ENCODE data around the gene AGXT. TPM values are rescaled to one million over a fixed set of nuclear protein-coding genes. Genes with fewer than 3 reads are reported as not detected.

Gene AGXT
- total RNA-seq, 2 experiments from 2014 or later = not detected

DNA sequence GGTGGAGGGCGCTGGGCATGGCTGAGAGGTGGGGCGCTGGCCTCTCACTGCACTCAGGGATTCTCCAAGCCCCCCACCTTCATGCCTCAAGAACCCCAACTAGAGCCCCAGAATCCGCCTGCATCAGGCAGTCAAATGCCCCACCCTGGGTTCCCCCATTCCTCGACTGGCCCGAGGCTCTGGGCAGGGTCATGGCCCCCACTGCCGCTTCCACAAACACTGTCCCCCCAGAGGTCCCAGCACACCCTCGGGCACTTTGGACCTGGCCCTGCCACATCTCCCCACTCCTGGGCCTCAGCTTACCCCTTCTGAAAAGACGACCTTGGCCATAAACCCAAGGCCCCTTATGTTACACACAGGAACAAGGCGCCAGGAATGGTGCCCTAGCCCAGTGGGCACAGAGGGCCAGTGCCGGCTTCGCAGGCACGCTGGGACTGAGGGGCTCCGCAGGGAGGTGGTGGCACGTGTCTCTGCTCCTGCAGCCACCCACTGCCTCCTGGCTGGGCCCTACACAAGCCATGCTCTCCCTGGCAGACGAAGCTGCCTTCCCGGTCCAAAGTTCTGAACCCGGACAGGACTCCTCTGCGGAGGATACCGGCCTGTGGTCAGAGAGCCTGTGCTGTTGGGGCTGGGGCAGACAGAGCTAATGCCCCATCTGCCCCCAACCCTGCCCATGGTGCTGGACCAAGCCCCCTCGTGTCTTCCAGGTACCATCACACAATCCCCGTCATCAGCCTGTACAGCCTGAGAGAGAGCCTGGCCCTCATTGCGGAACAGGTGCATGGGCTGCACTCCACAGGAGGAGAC lies 6.8 kb downstream of the AGXT start:
- Mint-ChIP-seq H3K27ac (no peak overlapping the region), H3K4me3 (no peak overlapping the region), H3K36me3 (ENCODE audit: low read depth) (no peaks in the 10 kb centered on the region), H3K4me1 (ENCODE audit: low read depth) (no peaks in the 10 kb centered on the region), H3K9me3 (no peaks in the 10 kb centered on the region), H3K27me3 (ENCODE audit: low read depth) (no peaks in the 10 kb centered on the region)
- CTCF ChIA-PET = no interaction called here
- no peak for DNase-seq
- intact Hi-C loops (cut with micrococcal nuclease) = no loop called here

DNA sequence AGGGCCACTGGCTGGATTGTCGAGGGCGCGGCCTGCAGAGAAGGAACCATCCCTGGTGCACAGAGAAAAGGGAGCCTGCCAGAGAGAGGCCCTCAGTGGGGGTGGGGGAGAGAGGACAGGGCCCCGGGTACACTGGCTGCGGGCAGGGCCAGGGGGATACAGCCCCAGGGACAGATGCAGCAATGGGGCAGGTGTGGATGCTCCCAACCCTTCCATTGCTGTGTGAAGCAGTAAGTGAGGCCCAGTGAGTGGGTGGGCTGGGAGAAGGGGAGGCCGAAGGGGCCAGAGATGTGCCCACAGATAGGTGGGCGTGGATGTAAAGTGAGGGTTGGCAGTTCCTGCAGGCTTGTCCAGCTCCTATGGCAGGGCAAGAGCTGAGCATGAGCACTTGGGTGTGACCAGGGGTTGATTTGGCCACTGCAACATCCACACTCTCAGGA lies 7.4 kb downstream of the AGXT start:
- no peaks in the 10 kb centered on the region for H3K9me3 Mint-ChIP-seq
- intact Hi-C loops (cut with micrococcal nuclease) = no loop called here
- H3K4me1 Mint-ChIP-seq (ENCODE audit: low read depth) = no peaks in the 10 kb centered on the region
- H3K4me3 Mint-ChIP-seq = no peak overlapping the region
- DNase-seq = no peak
- no peak overlapping the region for H3K27ac Mint-ChIP-seq
- no peaks in the 10 kb centered on the region for H3K36me3 Mint-ChIP-seq (ENCODE audit: low read depth)
- CTCF ChIA-PET = interaction anchor here (1.5 kb wide), 1 partner anchor 39 kb away, joined by 5 read pairs; no protein-coding TSS in a partner anchor
- no peaks in the 10 kb centered on the region for H3K27me3 Mint-ChIP-seq (ENCODE audit: low read depth)

DNA sequence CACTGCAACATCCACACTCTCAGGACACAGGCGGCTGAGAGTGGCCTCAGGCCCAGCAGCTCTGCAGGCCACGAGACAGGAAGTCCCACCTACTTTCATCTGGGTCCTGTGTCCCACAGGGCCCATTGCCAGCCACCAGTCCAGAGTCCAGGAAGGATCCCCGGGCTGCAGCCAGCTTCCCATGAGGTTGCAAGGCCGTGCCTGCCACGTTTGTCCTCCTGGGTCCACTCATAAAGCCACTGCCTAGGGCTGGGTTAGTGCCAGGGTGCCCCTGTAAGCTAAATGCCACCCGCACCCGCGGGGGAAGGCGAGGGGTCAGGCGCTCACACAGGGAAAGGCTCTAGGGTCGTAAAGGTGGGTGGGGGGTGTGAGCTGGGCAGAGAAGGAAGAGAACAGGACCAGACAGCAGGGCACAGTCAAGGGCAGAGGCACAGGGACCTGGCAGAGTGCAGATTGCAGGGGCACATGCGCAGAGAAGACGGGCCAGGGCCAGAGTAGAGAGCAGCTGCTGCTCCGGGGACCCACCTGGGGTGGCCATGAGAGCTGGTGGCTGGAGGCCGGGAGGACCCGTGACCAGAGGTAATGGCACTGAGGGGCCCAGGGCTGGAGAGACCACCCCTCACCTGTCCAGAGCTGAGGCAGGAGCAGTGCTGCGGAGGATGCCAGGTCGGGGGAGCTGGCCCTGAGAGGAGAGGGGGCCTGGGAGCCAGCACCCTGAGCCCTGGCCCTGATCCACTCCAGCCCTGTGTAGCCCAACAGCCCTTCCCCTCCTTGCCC lies 8.0 kb downstream of the AGXT start:
- Mint-ChIP-seq H3K4me1 (ENCODE audit: low read depth) (no peaks in the 10 kb centered on the region), H3K27ac (no peak overlapping the region), H3K4me3 (no peak overlapping the region), H3K9me3 (no peaks in the 10 kb centered on the region), H3K36me3 (ENCODE audit: low read depth) (no peaks in the 10 kb centered on the region), H3K27me3 (ENCODE audit: low read depth) (no peaks in the 10 kb centered on the region)
- CTCF ChIA-PET = interaction anchor here (1.5 kb wide), 1 partner anchor 38 kb away, joined by 5 read pairs; no protein-coding TSS in a partner anchor
- intact Hi-C loops (cut with micrococcal nuclease) = no loop called here
- no peak for DNase-seq

DNA sequence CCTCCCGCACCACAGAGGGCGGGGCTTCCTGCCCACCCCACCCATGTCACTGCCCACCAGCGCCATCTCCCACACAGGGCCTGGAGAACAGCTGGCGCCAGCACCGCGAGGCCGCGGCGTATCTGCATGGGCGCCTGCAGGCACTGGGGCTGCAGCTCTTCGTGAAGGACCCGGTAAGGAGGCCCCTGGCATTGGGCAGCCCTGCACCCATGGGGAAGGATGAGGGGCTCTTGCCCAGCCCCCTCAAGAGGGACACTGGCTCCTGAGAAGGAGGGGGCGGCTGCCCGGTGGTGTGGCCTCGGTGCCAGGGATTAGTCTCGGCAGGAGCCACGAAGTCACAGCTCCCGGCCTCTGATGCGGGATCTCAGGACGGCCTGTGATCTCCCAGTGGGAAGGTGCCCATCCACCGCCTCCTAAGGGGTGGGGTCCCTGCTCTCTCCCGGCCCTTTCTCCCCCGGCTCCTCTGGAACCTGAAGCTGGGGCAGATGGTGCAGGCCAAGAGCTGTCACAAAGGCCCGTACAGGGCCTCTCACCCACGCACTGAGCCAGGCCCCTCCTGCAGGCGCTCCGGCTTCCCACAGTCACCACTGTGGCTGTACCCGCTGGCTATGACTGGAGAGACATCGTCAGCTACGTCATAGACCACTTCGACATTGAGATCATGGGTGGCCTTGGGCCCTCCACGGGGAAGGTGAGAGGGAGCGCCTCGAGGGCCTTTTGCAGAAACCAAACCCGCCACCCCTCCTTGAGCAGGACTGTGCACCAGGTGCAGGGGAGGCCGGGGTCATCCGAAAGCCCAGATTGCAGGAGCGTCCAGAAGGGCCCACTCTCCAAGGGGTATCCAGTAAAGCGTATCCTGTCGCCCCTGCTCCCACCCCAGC lies 9.1 kb downstream of the AGXT start:
- H3K4me3 Mint-ChIP-seq = no peak overlapping the region
- CTCF ChIA-PET = interaction anchor here (1.5 kb wide), 1 partner anchor 37 kb away, joined by 5 read pairs; no protein-coding TSS in a partner anchor
- no peak for DNase-seq
- H3K9me3 Mint-ChIP-seq = no peaks in the 10 kb centered on the region
- no peak overlapping the region for H3K27ac Mint-ChIP-seq
- no peaks in the 10 kb centered on the region for H3K36me3 Mint-ChIP-seq (ENCODE audit: low read depth)
- intact Hi-C loops (cut with micrococcal nuclease) = no loop called here
- H3K27me3 Mint-ChIP-seq (ENCODE audit: low read depth) = no peaks in the 10 kb centered on the region
- H3K4me1 Mint-ChIP-seq (ENCODE audit: low read depth) = no peaks in the 10 kb centered on the region

DNA sequence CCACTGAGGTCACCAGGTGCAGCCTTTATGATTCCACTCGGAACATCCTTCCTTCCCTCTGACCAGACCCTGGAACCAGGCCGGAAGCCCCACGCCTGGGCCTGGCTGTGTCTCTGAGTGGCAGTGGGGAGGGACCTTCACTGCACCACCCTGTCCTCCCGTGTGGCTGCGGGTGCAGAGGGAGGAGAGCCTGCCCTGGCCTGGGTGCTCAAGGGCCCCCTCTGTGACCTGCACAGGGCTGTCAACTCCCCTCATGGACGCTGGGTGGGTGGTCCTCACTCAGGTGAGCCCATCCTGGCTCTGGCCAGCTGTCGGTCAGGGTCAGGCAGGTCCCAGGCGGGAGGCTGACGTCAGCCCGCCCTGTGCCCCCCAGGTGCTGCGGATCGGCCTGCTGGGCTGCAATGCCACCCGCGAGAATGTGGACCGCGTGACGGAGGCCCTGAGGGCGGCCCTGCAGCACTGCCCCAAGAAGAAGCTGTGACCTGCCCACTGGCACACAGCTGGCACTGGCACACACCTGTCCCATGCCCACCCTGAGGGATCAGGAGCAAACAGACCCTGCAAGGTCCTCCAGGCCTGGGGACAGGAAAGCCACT lies 9.8 kb downstream of the AGXT start:
- CTCF ChIA-PET = no interaction called here
- H3K27ac Mint-ChIP-seq = no peak overlapping the region
- no peaks in the 10 kb centered on the region for H3K9me3 Mint-ChIP-seq
- H3K27me3 Mint-ChIP-seq (ENCODE audit: low read depth) = no peaks in the 10 kb centered on the region
- intact Hi-C loops (cut with micrococcal nuclease) = no loop called here
- no peak for DNase-seq
- H3K4me3 Mint-ChIP-seq = no peak overlapping the region
- H3K4me1 Mint-ChIP-seq (ENCODE audit: low read depth) = no peaks in the 10 kb centered on the region
- no peaks in the 10 kb centered on the region for H3K36me3 Mint-ChIP-seq (ENCODE audit: low read depth)

DNA sequence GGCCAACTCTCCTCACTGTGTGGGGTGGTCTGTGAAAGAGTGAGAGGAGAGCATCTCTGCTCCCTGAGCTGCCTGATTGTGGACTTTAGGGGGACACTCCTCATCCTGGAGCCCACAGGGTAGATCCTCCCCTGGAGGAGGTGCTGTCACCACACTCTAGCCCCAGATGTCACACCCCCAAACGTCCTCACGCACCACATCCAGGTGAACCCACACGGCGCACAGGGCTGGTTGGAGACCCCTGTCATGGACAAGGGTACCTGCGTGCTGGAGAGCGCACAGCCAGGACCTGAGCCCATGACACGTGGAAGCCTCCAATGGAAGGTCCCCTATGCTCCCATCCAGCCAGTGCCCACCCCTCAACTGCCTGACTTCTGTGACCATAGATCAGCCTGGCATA lies 10.5 kb downstream of the AGXT start:
- intact Hi-C loops (cut with micrococcal nuclease) = no loop called here
- H3K4me1 Mint-ChIP-seq (ENCODE audit: low read depth) = no peaks in the 10 kb centered on the region
- H3K27me3 Mint-ChIP-seq (ENCODE audit: low read depth) = no peaks in the 10 kb centered on the region
- CTCF ChIA-PET = no interaction called here
- H3K9me3 Mint-ChIP-seq = no peaks in the 10 kb centered on the region
- no peak overlapping the region for H3K27ac Mint-ChIP-seq
- H3K4me3 Mint-ChIP-seq = no peak overlapping the region
- no peak for DNase-seq
- H3K36me3 Mint-ChIP-seq (ENCODE audit: low read depth) = no peaks in the 10 kb centered on the region

DNA sequence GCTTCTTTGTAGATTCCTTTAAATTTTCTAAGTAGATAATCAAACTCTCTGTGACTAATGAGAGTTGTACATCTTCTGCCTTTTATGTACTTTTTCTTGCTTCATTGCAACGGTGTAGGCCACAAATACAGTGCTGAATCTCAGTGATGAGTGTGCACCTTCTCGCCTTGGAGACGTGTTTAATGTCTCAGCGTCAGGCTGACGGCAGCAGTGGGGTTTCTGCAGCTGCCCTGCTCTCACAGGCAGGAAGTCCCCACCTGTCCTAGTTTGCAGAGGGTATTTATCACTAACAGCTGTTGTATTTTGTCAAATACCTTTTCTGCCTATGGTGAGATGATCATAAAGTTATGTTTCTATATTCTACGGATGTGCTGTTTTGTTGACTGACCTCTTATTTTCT lies 13.3 kb downstream of the AGXT start:
- no peaks in the 10 kb centered on the region for H3K27me3 Mint-ChIP-seq (ENCODE audit: low read depth)
- intact Hi-C loops (cut with micrococcal nuclease) = no loop called here
- no peaks in the 10 kb centered on the region for H3K4me1 Mint-ChIP-seq (ENCODE audit: low read depth)
- H3K36me3 Mint-ChIP-seq (ENCODE audit: low read depth) = no peaks in the 10 kb centered on the region
- no peak overlapping the region for H3K4me3 Mint-ChIP-seq
- H3K27ac Mint-ChIP-seq = no peak overlapping the region
- DNase-seq = peak; percentile 23
- H3K9me3 Mint-ChIP-seq = no peaks in the 10 kb centered on the region
- CTCF ChIA-PET = no interaction called here

DNA sequence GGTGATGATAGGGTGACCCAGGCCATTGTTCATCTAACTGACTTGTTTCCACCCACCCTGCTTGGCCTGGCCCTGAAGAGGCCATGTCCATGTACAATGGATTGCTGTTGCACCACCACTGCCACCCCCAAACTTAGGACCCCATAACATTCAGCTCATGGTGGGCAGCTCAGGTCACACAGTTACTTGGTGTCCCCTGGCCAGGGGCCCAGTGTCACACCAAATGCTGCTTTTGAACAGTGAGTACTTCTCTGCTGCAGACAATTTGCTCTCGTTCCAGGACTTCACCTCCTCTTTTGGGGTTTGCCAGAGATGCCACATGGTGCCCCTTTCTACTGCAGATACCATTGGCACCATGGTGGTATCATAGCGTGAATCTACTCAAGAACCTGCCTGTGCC lies 15.6 kb downstream of the AGXT start:
- no peaks in the 10 kb centered on the region for H3K9me3 Mint-ChIP-seq
- intact Hi-C loops (cut with micrococcal nuclease) = no loop called here
- H3K27ac Mint-ChIP-seq = no peak overlapping the region
- no peaks in the 10 kb centered on the region for H3K4me1 Mint-ChIP-seq (ENCODE audit: low read depth)
- H3K36me3 Mint-ChIP-seq (ENCODE audit: low read depth) = no peaks in the 10 kb centered on the region
- H3K4me3 Mint-ChIP-seq = no peak overlapping the region
- no peaks in the 10 kb centered on the region for H3K27me3 Mint-ChIP-seq (ENCODE audit: low read depth)
- CTCF ChIA-PET = no interaction called here
- DNase-seq = no peak

DNA sequence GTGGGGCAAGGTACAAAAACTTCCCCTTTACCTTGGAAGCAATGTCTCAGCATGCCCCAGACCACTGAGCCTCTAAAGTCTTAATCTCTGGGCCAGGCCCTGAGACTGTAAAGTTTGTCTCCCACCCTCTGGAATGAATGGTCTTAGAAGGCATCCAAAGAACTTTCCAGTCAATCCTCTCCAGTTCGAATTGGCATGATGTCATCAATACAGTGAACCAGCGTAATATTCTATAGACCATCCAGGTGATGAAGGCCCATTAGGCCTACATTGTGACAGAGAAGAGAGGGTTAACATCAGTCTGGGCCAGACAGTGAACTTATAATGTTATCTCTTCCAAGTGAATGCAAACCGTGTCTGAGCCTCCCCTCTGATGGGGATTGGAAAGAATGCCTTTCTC lies 16.1 kb downstream of the AGXT start:
- H3K4me1 Mint-ChIP-seq (ENCODE audit: low read depth) = no peaks in the 10 kb centered on the region
- no peak for DNase-seq

DNA sequence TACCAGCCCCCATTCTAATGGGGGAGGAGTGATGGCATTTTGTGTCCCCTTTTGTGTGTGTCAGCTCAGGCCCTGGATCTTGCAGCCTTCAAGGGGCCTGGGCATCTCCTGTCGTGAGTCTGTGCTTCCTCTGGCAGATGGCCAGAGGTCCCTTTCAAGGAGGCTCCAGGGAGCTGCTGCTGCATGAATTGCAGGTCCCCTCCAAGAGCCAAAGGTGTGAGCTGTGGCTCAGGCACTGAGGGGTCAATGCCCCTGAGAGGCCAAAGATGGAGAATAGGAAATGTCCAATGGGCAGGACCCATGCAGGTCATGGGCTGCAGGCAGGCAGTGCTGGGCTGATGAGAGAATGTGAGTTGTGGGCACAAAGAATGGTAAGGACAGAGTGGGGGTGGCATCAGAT lies 16.9 kb downstream of the AGXT start:
- no peak overlapping the region for H3K4me3 Mint-ChIP-seq
- H3K27me3 Mint-ChIP-seq (ENCODE audit: low read depth) = no peaks in the 10 kb centered on the region
- intact Hi-C loops (cut with micrococcal nuclease) = no loop called here
- no peak for DNase-seq
- no peak overlapping the region for H3K27ac Mint-ChIP-seq
- no peaks in the 10 kb centered on the region for H3K9me3 Mint-ChIP-seq
- no peaks in the 10 kb centered on the region for H3K36me3 Mint-ChIP-seq (ENCODE audit: low read depth)
- H3K4me1 Mint-ChIP-seq (ENCODE audit: low read depth) = no peaks in the 10 kb centered on the region
- CTCF ChIA-PET = interaction anchor here (1.5 kb wide), 1 partner anchor 29 kb away, joined by 3 read pairs; no protein-coding TSS in a partner anchor

More for the DNA sequence above, 16.1 kb downstream of the AGXT start:
- H3K36me3 Mint-ChIP-seq (ENCODE audit: low read depth) = no peaks in the 10 kb centered on the region
- H3K27me3 Mint-ChIP-seq (ENCODE audit: low read depth) = no peaks in the 10 kb centered on the region
- intact Hi-C loops (cut with micrococcal nuclease) = no loop called here
- CTCF ChIA-PET = interaction anchor here (1.5 kb wide), 1 partner anchor 30 kb away, joined by 3 read pairs; no protein-coding TSS in a partner anchor
- no peak overlapping the region for H3K27ac Mint-ChIP-seq
- no peak overlapping the region for H3K4me3 Mint-ChIP-seq
- H3K9me3 Mint-ChIP-seq = no peaks in the 10 kb centered on the region

DNA sequence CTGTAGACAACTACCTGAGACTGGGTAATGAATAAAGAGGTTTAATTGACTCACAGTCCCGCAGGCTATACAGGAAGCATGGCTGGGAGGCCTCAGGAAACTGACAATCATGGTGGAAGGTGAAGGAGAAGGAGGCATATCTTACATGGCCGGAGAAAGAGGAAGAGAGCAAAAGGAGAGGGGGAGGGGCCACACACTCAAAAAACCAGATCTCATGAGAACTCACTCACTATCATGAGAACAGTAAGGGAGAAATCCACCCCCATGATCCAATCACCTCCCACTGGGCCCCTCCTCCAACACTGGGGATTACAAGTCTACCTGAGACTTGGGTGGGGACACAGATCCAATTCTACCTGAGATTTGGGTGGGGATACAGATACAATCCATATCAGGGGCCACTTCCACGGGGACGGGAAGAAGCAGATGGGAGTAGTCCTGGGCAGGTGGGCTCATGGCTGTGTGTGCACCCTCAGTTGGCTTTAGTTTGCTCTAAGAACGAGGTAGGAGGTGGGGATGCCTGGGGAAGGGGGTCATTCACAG lies 17.5 kb downstream of the AGXT start:
- CTCF ChIA-PET = interaction anchor here (1.5 kb wide), 1 partner anchor 29 kb away, joined by 3 read pairs; no protein-coding TSS in a partner anchor
- no peak overlapping the region for H3K27ac Mint-ChIP-seq
- no peaks in the 10 kb centered on the region for H3K27me3 Mint-ChIP-seq (ENCODE audit: low read depth)

More for the DNA sequence above, 17.5 kb downstream of the AGXT start:
- Mint-ChIP-seq H3K4me3 (no peak overlapping the region), H3K36me3 (ENCODE audit: low read depth) (no peaks in the 10 kb centered on the region), H3K4me1 (ENCODE audit: low read depth) (no peaks in the 10 kb centered on the region), H3K9me3 (no peaks in the 10 kb centered on the region)
- intact Hi-C loops (cut with micrococcal nuclease) = no loop called here
- no peak for DNase-seq
